Lower leg skin (tissue), 3 donors: Measurements from ENCODE around the gene ARSB.

ENCODE experiments used
- CTCF ChIP-seq, 3 donors: fragments of 450-650 bp; IDR thresholded peaks; one replicate each; pipeline ENCODE4 v1.5.1; 2016; ENCODE audit warnings: antibody characterized with exemption in 3 of 3, mild to moderate bottlenecking in 3 of 3, moderate library complexity in 2 of 3
- POLR2A ChIP-seq, 2 donors: fragments of 450-650 bp; IDR thresholded peaks; one replicate each; pipeline ENCODE4 v1.6.1; 2016 to 2017; ENCODE audit warnings: antibody characterized with exemption in 2 of 2, mild to moderate bottlenecking in 1 of 2, moderate library complexity in 1 of 2

- TF ChIP-seq CTCF (IDR thresholded peaks at IDR 0.05): no peak
- TF ChIP-seq POLR2A (IDR thresholded peaks at IDR 0.05): no peak
Observed at GRCh38 chr5:78961743-78962142, 23.4 kb downstream of the ARSB start.
